ENCODE data around the gene ADAM19. TPM values are rescaled to one million over a fixed set of nuclear protein-coding genes. Genes with fewer than 3 reads are reported as not detected.
"Not testable (repeated sequence)": the region's sequence is repeated elsewhere in the genome, so short reads cannot be mapped to it uniquely, and the experiment has no call there.

Gene ADAM19
- total RNA-seq, 4 donors from 2014 or later: 4.0 to 28.1 (median 15.1) TPM

- TF ChIP-seq CTCF (IDR thresholded peaks at IDR 0.05): no peak
- TF ChIP-seq POLR2A (IDR thresholded peaks at IDR 0.05): no peak
- no peak for TF ChIP-seq POLR2AphosphoS5 (IDR thresholded peaks at IDR 0.05)
- TF ChIP-seq EP300 (IDR thresholded peaks at IDR 0.05; ENCODE audit: low read depth): no peak
- DNase-seq: no peak
- in situ Hi-C loops (cut with MboI; ENCODE audit: low pct_ligation_motif_present in 1 of 4, low pct_unique_long_range_greater_than_20kb in 1 of 4, low sequenced_read_pairs in 3 of 4): loop anchor here in 2 of 4 donors (25.0 kb wide), 2 partner anchors 227 to 252 kb away; partner anchors contain the start of genes LSM11 (in 1 of the 2) and THG1L (in 1 of the 2)
- H3K36me3 ChIP-seq: no peaks in the 10 kb centered on the region
- WGBS, 2 donors (ENCODE audit: low coverage in 1 of 2): 88 to 91% methylated on average over 2 of the region's 2 CpGs
- H3K4me3 ChIP-seq: no peak overlapping the region
- H3K4me1 ChIP-seq: peaks cover 0 to 8% (median 3%) of the 10 kb centered on the region in 4 donors
- peak overlapping the region; percentile 4 to 69 (median 46) for H3K27ac ChIP-seq
- no peaks in the 10 kb centered on the region for H3K9me3 ChIP-seq
- H3K27me3 ChIP-seq: no peaks in the 10 kb centered on the region
- intact Hi-C loops (cut with DNase I; ENCODE audit: low total_unique reads): loop anchor here (5.0 kb wide), 1 partner anchor 1222 kb away; no protein-coding TSS in a partner anchor
These were observed 90.2 kb downstream of the ADAM19 start for GRCh38 chr5:157485340-157485739.

- WGBS, 2 donors (ENCODE audit: low coverage in 1 of 2): 83% methylated on average over 5 of the region's 5 CpGs; no CpG with 5 or more reads in 1 of the 2 donors
- Histone ChIP-seq H3K27me3 (no peaks in the 10 kb centered on the region), H3K4me3 (no peak overlapping the region), H3K36me3 (no peaks in the 10 kb centered on the region), H3K9me3 (no peaks in the 10 kb centered on the region), H3K4me1 (peaks cover 0 to 10% (median 4%) of the 10 kb centered on the region in 4 donors), H3K27ac (peak overlapping the region in 2 of 4 donors; percentile 4 to 69)
- in situ Hi-C loops (cut with MboI; ENCODE audit: low pct_ligation_motif_present in 1 of 4, low pct_unique_long_range_greater_than_20kb in 1 of 4, low sequenced_read_pairs in 3 of 4) (loop anchor here in 2 of 4 donors (25.0 kb wide), 2 partner anchors 228 to 253 kb away; partner anchors contain the start of genes LSM11 (in 1 of the 2) and THG1L (in 1 of the 2)), intact Hi-C loops (cut with DNase I; ENCODE audit: low total_unique reads) (loop anchor here (5.0 kb wide), 1 partner anchor 1223 kb away; no protein-coding TSS in a partner anchor)
- DNase-seq: no peak
- TF ChIP-seq POLR2AphosphoS5 (IDR thresholded peaks at IDR 0.05) (no peak), EP300 (IDR thresholded peaks at IDR 0.05; ENCODE audit: low read depth) (no peak), POLR2A (IDR thresholded peaks at IDR 0.05) (no peak), CTCF (IDR thresholded peaks at IDR 0.05) (no peak)
These were observed 90.8 kb downstream of the ADAM19 start for GRCh38 chr5:157484768-157485167.

GRCh38 chr5:157482702-157483101, 92.9 kb downstream of the ADAM19 start:
- H3K36me3 ChIP-seq; DNase-seq; H3K4me3 ChIP-seq; H3K9me3 ChIP-seq; H3K27me3 ChIP-seq; H3K27ac ChIP-seq; intact Hi-C loops (cut with DNase I; ENCODE audit: low total_unique reads): not testable (repeated sequence)
- in situ Hi-C loops (cut with MboI; ENCODE audit: low pct_ligation_motif_present in 1 of 4, low pct_unique_long_range_greater_than_20kb in 1 of 4, low sequenced_read_pairs in 3 of 4): loop anchor here in 2 of 4 donors (25.0 kb wide), 2 partner anchors 230 to 255 kb away; partner anchors contain the start of genes LSM11 (in 1 of the 2) and THG1L (in 1 of the 2)
- 89 to 92% methylated on average over 2 of the region's 2 CpGs for WGBS, 2 donors (ENCODE audit: low coverage in 1 of 2)
- H3K4me1 ChIP-seq: peaks cover 5 to 31% (median 15%) of the 10 kb centered on the region in 4 donors

- 95% methylated on average over 7 of the region's 7 CpGs; no CpG with 5 or more reads in 1 of the 2 donors for WGBS, 2 donors (ENCODE audit: low coverage in 1 of 2)
- Histone ChIP-seq H3K27me3 (no peaks in the 10 kb centered on the region), H3K4me1 (peaks cover 8 to 32% (median 19%) of the 10 kb centered on the region in 4 donors), H3K27ac (peak overlapping the region in 3 of 4 donors; percentile 5 to 81 (median 28)), H3K4me3 (no peak overlapping the region), H3K9me3 (no peaks in the 10 kb centered on the region), H3K36me3 (no peaks in the 10 kb centered on the region)
- no peak for DNase-seq
- intact Hi-C loops (cut with DNase I; ENCODE audit: low total_unique reads): no loop called here
- TF ChIP-seq POLR2A (IDR thresholded peaks at IDR 0.05) (no peak), POLR2AphosphoS5 (IDR thresholded peaks at IDR 0.05) (no peak), EP300 (IDR thresholded peaks at IDR 0.05; ENCODE audit: low read depth) (no peak), CTCF (IDR thresholded peaks at IDR 0.05) (no peak)
- in situ Hi-C loops (cut with MboI; ENCODE audit: low pct_ligation_motif_present in 1 of 4, low pct_unique_long_range_greater_than_20kb in 1 of 4, low sequenced_read_pairs in 3 of 4): loop anchor here in 2 of 4 donors (25.0 kb wide), 2 partner anchors 231 to 256 kb away; partner anchors contain the start of genes LSM11 (in 1 of the 2) and THG1L (in 1 of the 2)
These were observed 93.9 kb downstream of the ADAM19 start for GRCh38 chr5:157481666-157482065.
